Measurements from ENCODE around the gene BICDL2.

Gene BICDL2

GRCh38 chr16:3008690-3009037 lies 28.1 kb downstream of the BICDL2 start:
- no peak for DNase-seq

GRCh38 chr16:3007957-3008689 lies 28.6 kb downstream of the BICDL2 start:
- peak; percentile 18 to 28 for DNase-seq

GRCh38 chr16:3007059-3007956 lies 29.4 kb downstream of the BICDL2 start:
- DNase-seq: no peak

GRCh38 chr16:3004781-3005284 lies 31.9 kb downstream of the BICDL2 start:
- no peak for DNase-seq

GRCh38 chr16:3004319-3004718 lies 32.4 kb downstream of the BICDL2 start:
- DNase-seq: no peak

- peak; percentile 95 for DNase-seq
Measured at GRCh38 chr16:3003582-3004270, 33.0 kb downstream of the BICDL2 start.

- DNase-seq: no peak
Measured at GRCh38 chr16:3001316-3001715, 35.4 kb downstream of the BICDL2 start.

GRCh38 chr16:3000540-3000939 lies 36.2 kb downstream of the BICDL2 start:
- DNase-seq: no peak

- no peak for DNase-seq
Measured at GRCh38 chr16:2999929-3000328, 36.8 kb downstream of the BICDL2 start.

GRCh38 chr16:2996298-2996697 lies 40.4 kb downstream of the BICDL2 start:
- DNase-seq: no peak

- DNase-seq: no peak
Measured at GRCh38 chr16:2992383-2993081, 44.2 kb downstream of the BICDL2 start.

- no peak for DNase-seq
Measured at GRCh38 chr16:2991566-2992261, 45.0 kb downstream of the BICDL2 start.

GRCh38 chr16:2990891-2991290 lies 45.9 kb downstream of the BICDL2 start:
- DNase-seq: no peak

GRCh38 chr16:2988590-2989099 lies 48.1 kb downstream of the BICDL2 start:
- DNase-seq: no peak

GRCh38 chr16:2987833-2988232 lies 48.9 kb downstream of the BICDL2 start:
- no peak for DNase-seq

- no peak for DNase-seq
Measured at GRCh38 chr16:2987286-2987685, 49.5 kb downstream of the BICDL2 start.

GRCh38 chr16:2986623-2987188 lies 50.0 kb downstream of the BICDL2 start:
- no peak for DNase-seq

- no peak for DNase-seq
Measured at GRCh38 chr16:2985893-2986355, 50.8 kb downstream of the BICDL2 start.

- DNase-seq: no peak
Measured at GRCh38 chr16:2985462-2985861, 51.3 kb downstream of the BICDL2 start.

- DNase-seq: peak; percentile 46 to 47
Measured at GRCh38 chr16:2983706-2984136, 53.0 kb downstream of the BICDL2 start.

GRCh38 chr16:2982402-2982801 lies 54.3 kb downstream of the BICDL2 start:
- DNase-seq: no peak

Measured in activated CD4-positive, alpha-beta T cell treated with anti-CD3 and anti-CD28 coated beads, Interleukin-2, amount 50 U/mL, for 4 hours (primary cell).